ENCODE results near the gene CD109.

GRCh38 chr6:73742433-73742832 is 46.4 kb downstream of the CD109 start:
- TF ChIP-seq EZH2phosphoT487 (IDR thresholded peaks at IDR 0.05; ENCODE audit: low read depth, severe bottlenecking, unreplicated experiment) (no peak), EZH2 (IDR thresholded peaks at IDR 0.05; ENCODE audit: borderline replicate concordance) (no peak)
- TF ChIP-seq, protein P1, sequence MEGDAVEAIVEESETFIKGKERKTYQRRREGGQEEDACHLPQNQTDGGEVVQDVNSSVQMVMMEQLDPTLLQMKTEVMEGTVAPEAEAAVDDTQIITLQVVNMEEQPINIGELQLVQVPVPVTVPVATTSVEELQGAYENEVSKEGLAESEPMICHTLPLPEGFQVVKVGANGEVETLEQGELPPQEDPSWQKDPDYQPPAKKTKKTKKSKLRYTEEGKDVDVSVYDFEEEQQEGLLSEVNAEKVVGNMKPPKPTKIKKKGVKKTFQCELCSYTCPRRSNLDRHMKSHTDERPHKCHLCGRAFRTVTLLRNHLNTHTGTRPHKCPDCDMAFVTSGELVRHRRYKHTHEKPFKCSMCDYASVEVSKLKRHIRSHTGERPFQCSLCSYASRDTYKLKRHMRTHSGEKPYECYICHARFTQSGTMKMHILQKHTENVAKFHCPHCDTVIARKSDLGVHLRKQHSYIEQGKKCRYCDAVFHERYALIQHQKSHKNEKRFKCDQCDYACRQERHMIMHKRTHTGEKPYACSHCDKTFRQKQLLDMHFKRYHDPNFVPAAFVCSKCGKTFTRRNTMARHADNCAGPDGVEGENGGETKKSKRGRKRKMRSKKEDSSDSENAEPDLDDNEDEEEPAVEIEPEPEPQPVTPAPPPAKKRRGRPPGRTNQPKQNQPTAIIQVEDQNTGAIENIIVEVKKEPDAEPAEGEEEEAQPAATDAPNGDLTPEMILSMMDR (IDR thresholded peaks at IDR 0.05; ENCODE audit: poor library complexity): no peak

Data from hepatocyte (in vitro differentiated cells).